K562 (cell line): ENCODE measurements around the gene ZKSCAN3. TPM values are rescaled to one million over a fixed set of nuclear protein-coding genes. Genes with fewer than 3 reads are reported as not detected.
A peak's percentile ranks its signal among the peaks of the same experiment; 100 is the strongest.
"Not testable (repeated sequence)": the region's sequence is repeated elsewhere in the genome, so short reads cannot be mapped to it uniquely, and the experiment has no call there.

ENCODE experiments used
- ATAC-seq: fragments of 200-7000 bp; cut with Tn5 transposase; 3 replicates; pipeline ENCODE4 v1.9.1; 2020; ENCODE audit warnings: moderate library complexity
- BruUV-seq: library from RNA; stranded (reverse); fragments of 400-500 nt; replicated peaks from 2 replicates; lab custom pipeline; 2021; lab: Mats Ljungman, UMichigan
- CTCF ChIA-PET: fragments of 300-600 bp; formaldehyde crosslinking; extraction: SDS; loops from one replicate; lab custom pipeline; 2021; ENCODE audit warnings: low intra/inter-chr PET ratio; lab: Yijun Ruan, JAX
- POLR2A ChIA-PET: fragments of 300-600, 350-650 bp; sonication (Branson Sonifier 250); formaldehyde crosslinking; extraction: SDS; loops from one replicate; lab custom pipeline; 2021; ENCODE audit warnings: antibody characterized with exemption, inconsistent platforms; lab: Yijun Ruan, JAX
- DNase-seq, 4 experiments: peaks; one replicate each; pipeline versions ENCODE4 v3.0.0 to v3.0.0-alpha.2; 2011 to 2018; ENCODE audit warnings: low spot score in 3 of 4, mixed read lengths in 3 of 4; ENCODE audit errors: extremely low read depth in 1 of 4
- FAIRE-seq: peaks from 2 replicates; lab custom pipeline; 2011; peaks lifted over from hg19 to GRCh38; lab: Jason Lieb, UNC
- H2AFZ ChIP-seq: 2 replicates; pipeline ENCODE4 v1.6.0; 2011; ENCODE audit warnings: low read depth, low read length, control low read depth, inconsistent platforms
- H3K27ac ChIP-seq: fragments of 200-600 bp; 3 replicates; pipeline ENCODE4 v1.8.0; 2011; ENCODE audit warnings: low read depth, mild to moderate bottlenecking, control low read depth, inconsistent platforms, low read length, moderate library complexity, mixed read lengths; ENCODE audit errors: extremely low read depth
- H3K27me3 ChIP-seq, 2 experiments: fragments of 300-600 bp in 1 of 2; 2 replicates in 1 of 2; 3 replicates in 1 of 2; pipeline versions ENCODE4 v1.6.0 to v1.8.0; 2011; ENCODE audit warnings: inconsistent platforms in 2 of 2, low read length in 2 of 2, mild to moderate bottlenecking in 1 of 2, mixed read lengths in 1 of 2, moderate library complexity in 1 of 2; ENCODE audit not compliant: control insufficient read depth in 2 of 2, insufficient read depth in 2 of 2
- H3K36me3 ChIP-seq: fragments of 300-600 bp; 3 replicates; pipeline ENCODE4 v1.8.0; 2011; ENCODE audit warnings: mild to moderate bottlenecking, low read length, inconsistent platforms; ENCODE audit not compliant: control insufficient read depth, insufficient read depth
- H3K4me1 ChIP-seq, 2 experiments: fragments of 200-600 bp in 1 of 2; replicated peaks in 1 of 2; 2 replicates in 1 of 2; 3 replicates in 1 of 2; pipeline versions ENCODE4 v1.5.1 to v1.8.0; 2011; ENCODE audit warnings: inconsistent platforms in 2 of 2, low read length in 2 of 2, mild to moderate bottlenecking in 1 of 2, mixed read lengths in 1 of 2, moderate library complexity in 1 of 2; ENCODE audit not compliant: control insufficient read depth in 2 of 2, insufficient read depth in 2 of 2
- H3K4me2 ChIP-seq: 2 replicates; pipeline ENCODE4 v1.6.1; 2011; ENCODE audit warnings: low read length, control low read depth, inconsistent platforms, mixed read lengths; ENCODE audit not compliant: insufficient read depth
- H3K4me3 ChIP-seq: fragments of 200-600 bp; sonication (generic), shearing (Covaris generic); 2 replicates; pipeline ENCODE4 v1.5.1; 2016; ENCODE audit warnings: control low read depth, inconsistent platforms
- H3K79me2 ChIP-seq: fragments of 200-600 bp; 3 replicates; pipeline ENCODE4 v1.8.0; 2011; ENCODE audit warnings: low read length, inconsistent platforms; ENCODE audit not compliant: control insufficient read depth, insufficient read depth
- H3K9ac ChIP-seq, 2 experiments: 2 replicates each; pipeline versions ENCODE4 v1.6.0 to v1.6.1; 2011; ENCODE audit warnings: low read depth in 2 of 2, low read length in 2 of 2, control low read depth in 1 of 2, inconsistent platforms in 1 of 2, mild to moderate bottlenecking in 1 of 2, mixed read lengths in 1 of 2; ENCODE audit not compliant: insufficient read depth in 1 of 2
- H3K9me1 ChIP-seq: one replicate; pipeline ENCODE4 v1.6.0; 2011; ENCODE audit warnings: inconsistent platforms, mild to moderate bottlenecking, low read length, moderate library complexity; ENCODE audit not compliant: control insufficient read depth, insufficient read depth
- H3K9me3 ChIP-seq: replicated peaks from 2 replicates; pipeline ENCODE4 v1.5.1; 2011; ENCODE audit warnings: low read depth, low read length, inconsistent platforms; ENCODE audit not compliant: control insufficient read depth, insufficient read depth
- H4K20me1 ChIP-seq: replicated peaks from 2 replicates; pipeline ENCODE4 v1.6.1; 2011; ENCODE audit warnings: low read length, inconsistent platforms, mixed read lengths; ENCODE audit not compliant: control insufficient read depth, insufficient read depth
- BCOR ChIP-seq: fragments of 450-650 bp; IDR thresholded peaks from 2 replicates; pipeline ENCODE4 v1.6.1; 2016
- KDM1A ChIP-seq, 2 experiments: fragments of 450-650 bp; IDR thresholded peaks; 2 replicates each; pipeline ENCODE4 v1.6.1; 2016; ENCODE audit warnings: mild to moderate bottlenecking in 2 of 2
- SMARCA5 ChIP-seq: fragments of 450-650 bp; IDR thresholded peaks from 2 replicates; pipeline ENCODE4 v1.6.1; 2016
- ZNF146 ChIP-seq: IDR thresholded peaks from one replicate; pipeline ENCODE4 v1.6.1; 2018; ENCODE audit warnings: missing compliant biosample characterization; ENCODE audit not compliant: unreplicated experiment
- WGBS: fragments of 100-300 bp; shearing (Covaris generic); methylation state at CpG from one replicate; pipeline ENCODE4 v1.1.6; 2016; ENCODE audit warnings: low coverage, mixed read lengths; ENCODE audit not compliant: insufficient coverage; ENCODE audit errors: missing lambda C conversion rate; 5-methylcytosine and 5-hydroxymethylcytosine counted together
- in situ Hi-C: fragments of 300-500 bp; cut with MboI; formaldehyde crosslinking; loops from 4 replicates; pipeline ENCODE4 v1.15.0; 2018; ENCODE audit warnings: inconsistent platforms, mixed read lengths
- intact Hi-C: fragments of 100-400 bp; cut with micrococcal nuclease; formaldehyde crosslinking; loops from 2 replicates; pipeline ENCODE4 v1.14.2; 2022
- polyA plus RNA-seq, 8 experiments: library from polyadenylated mRNA; depleted of rRNA in 4 of 8; stranded (reverse) in 5 of 8; unstranded in 3 of 8; fragments of >200 nt; fragmentation: Nextera tagmentation in 2 of 8; fragmentation: Illumina TruSeq in 1 of 8; extraction: Ambion mirVana in 2 of 8; extraction: Trizol in 1 of 8; gene quantifications; 2 replicates each; pipeline versions ENCODE4 v1.2.1 to v1.2.3, GENCODE V29; 2011 to 2014; ENCODE audit warnings: inconsistent platforms in 1 of 8, missing spikeins in 1 of 8
- total RNA-seq, 7 experiments: library from RNA; depleted of rRNA in 6 of 7; stranded (reverse); fragments of >200 nt in 6 of 7; fragmentation: Illumina TruSeq in 2 of 7; extraction: Trizol in 2 of 7; gene quantifications; 2 replicates each; pipeline versions ENCODE4 v1.2.1 to v1.2.3, GENCODE V29; 2011 to 2021; ENCODE audit warnings: low replicate concordance in 1 of 7
- TF ChIP-seq, protein P1 (sequence below), 2 experiments: IDR thresholded peaks in 1 of 2; conservative IDR thresholded peaks in 1 of 2; 2 replicates each; pipeline ENCODE4 v1.6.1; 2016; ENCODE audit warnings: low read depth in 2 of 2, mild to moderate bottlenecking in 1 of 2, missing compliant biosample characterization in 1 of 2, missing genetic modification characterization in 1 of 2, moderate library complexity in 1 of 2
- TF ChIP-seq, protein P2 (sequence below): sonication (generic); formaldehyde crosslinking; IDR thresholded peaks from 2 replicates; pipeline ENCODE4 v1.9.0; 2022; ENCODE audit warnings: mild to moderate bottlenecking, missing genetic modification reagents
- TF ChIP-seq, protein P3 (sequence below): fragments of 450-650 bp; IDR thresholded peaks from 2 replicates; pipeline ENCODE4 v1.6.1; 2016; ENCODE audit warnings: mild to moderate bottlenecking

Gene ZKSCAN3
- total and polyA plus RNA-seq, 9 of the 15 experiments (the other 6 are each of a cell fraction or from before 2014, with no cell fraction given): 3.0 to 12.4 (median 10.2) TPM

DNA sequence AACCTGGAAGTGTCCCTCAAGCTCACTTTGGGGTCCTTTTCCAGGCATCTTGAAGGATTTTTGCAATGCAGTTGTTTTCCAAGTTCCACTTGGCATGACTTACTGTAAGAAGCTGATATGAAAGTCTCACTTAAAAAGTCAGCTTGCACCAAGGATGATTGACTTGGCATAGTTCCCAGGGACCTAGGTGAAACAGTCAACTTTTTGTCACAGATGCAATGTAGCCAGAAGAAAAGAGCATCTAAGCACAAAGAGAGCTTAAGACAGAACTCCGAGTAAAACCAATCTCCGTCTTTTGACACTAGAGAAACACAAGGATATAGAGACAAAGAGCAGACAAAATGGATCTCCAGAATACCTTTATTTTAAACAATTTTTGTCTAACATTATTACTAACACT is 52.5 kb downstream of the ZKSCAN3 start (continued):
- TF ChIP-seq, protein P1, sequence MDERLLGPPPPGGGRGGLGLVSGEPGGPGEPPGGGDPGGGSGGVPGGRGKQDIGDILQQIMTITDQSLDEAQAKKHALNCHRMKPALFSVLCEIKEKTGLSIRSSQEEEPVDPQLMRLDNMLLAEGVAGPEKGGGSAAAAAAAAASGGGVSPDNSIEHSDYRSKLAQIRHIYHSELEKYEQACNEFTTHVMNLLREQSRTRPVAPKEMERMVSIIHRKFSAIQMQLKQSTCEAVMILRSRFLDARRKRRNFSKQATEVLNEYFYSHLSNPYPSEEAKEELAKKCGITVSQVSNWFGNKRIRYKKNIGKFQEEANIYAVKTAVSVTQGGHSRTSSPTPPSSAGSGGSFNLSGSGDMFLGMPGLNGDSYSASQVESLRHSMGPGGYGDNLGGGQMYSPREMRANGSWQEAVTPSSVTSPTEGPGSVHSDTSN (CRISPR knock-in tag; IDR thresholded peaks at IDR 0.05; ENCODE audit: low read depth): no peak
- TF ChIP-seq, protein P1 (tag; conservative IDR thresholded peaks at IDR 0.05; ENCODE audit: low read depth): 0 out of 2 replicates have a peak, but pooled peaks have one; percentile 12
- TF ChIP-seq, protein P2, sequence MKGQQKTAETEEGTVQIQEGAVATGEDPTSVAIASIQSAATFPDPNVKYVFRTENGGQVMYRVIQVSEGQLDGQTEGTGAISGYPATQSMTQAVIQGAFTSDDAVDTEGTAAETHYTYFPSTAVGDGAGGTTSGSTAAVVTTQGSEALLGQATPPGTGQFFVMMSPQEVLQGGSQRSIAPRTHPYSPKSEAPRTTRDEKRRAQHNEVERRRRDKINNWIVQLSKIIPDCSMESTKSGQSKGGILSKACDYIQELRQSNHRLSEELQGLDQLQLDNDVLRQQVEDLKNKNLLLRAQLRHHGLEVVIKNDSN (CRISPR knock-in tag): no peak

DNA sequence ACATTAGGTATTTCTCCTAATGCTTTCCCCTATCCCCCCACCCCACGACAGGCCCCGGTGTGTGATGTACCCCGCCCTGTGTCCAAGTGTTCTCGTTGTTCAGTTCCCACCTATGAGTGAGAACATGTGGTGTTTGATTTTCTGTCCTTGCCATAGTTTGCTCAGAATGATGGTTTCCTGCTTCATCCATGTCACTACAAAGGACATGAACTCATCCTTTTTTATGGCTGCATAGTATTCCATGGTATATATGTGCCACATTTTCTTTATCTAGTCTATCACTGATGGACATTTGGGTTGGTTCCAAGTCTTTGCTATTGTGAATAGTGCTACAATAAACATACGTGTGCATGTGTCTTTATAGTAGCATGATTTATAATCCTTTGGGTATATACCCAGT is 54.2 kb downstream of the ZKSCAN3 start:
- POLR2A ChIA-PET: interaction anchor here (0.6 to 1.3 kb wide), 2 partner anchors 15 to 52 kb away, joined by 3 read pairs; no protein-coding TSS in a partner anchor
- intact Hi-C loops, H3K9me3 ChIP-seq, CTCF ChIA-PET, H3K9me1 ChIP-seq, ATAC-seq, H3K27ac ChIP-seq, BruUV-seq, H3K9ac ChIP-seq, H3K4me3 ChIP-seq, H3K36me3 ChIP-seq, H3K4me2 ChIP-seq, H2AFZ ChIP-seq, H4K20me1 ChIP-seq, in situ Hi-C loops, H3K27me3 ChIP-seq, DNase-seq, FAIRE-seq: not testable (repeated sequence)
- 92% methylated on average over 4 of the region's 5 CpGs for WGBS
- Histone ChIP-seq H3K79me2 (peaks cover 15% of the 10 kb centered on the region), H3K4me1 (peaks cover 11 to 37% of the 10 kb centered on the region in 2 experiments)
- TF ChIP-seq SMARCA5: peak; percentile 30; the same call in 1 of the 2 replicates
- TF ChIP-seq KDM1A (IDR thresholded peaks at IDR 0.05): peak; percentile 44 to 74; a peak in 3 of 4 replicates
- TF ChIP-seq, protein P3, sequence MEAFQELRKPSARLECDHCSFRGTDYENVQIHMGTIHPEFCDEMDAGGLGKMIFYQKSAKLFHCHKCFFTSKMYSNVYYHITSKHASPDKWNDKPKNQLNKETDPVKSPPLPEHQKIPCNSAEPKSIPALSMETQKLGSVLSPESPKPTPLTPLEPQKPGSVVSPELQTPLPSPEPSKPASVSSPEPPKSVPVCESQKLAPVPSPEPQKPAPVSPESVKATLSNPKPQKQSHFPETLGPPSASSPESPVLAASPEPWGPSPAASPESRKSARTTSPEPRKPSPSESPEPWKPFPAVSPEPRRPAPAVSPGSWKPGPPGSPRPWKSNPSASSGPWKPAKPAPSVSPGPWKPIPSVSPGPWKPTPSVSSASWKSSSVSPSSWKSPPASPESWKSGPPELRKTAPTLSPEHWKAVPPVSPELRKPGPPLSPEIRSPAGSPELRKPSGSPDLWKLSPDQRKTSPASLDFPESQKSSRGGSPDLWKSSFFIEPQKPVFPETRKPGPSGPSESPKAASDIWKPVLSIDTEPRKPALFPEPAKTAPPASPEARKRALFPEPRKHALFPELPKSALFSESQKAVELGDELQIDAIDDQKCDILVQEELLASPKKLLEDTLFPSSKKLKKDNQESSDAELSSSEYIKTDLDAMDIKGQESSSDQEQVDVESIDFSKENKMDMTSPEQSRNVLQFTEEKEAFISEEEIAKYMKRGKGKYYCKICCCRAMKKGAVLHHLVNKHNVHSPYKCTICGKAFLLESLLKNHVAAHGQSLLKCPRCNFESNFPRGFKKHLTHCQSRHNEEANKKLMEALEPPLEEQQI: 0 out of 2 replicates have a peak, but pooled peaks have one; percentile 36
- TF ChIP-seq BCOR: peak; percentile 74
- peak; percentile 74 for TF ChIP-seq ZNF146 (CRISPR knock-in tag)
